ENCODE results near the gene NHSL1. TPM values are rescaled to one million over a fixed set of nuclear protein-coding genes. Genes with fewer than 3 reads are reported as not detected.

NHSL1 gene
- 2.6 and 10.4 TPM in 2 replicates for total RNA-seq (2014; rRNA removed; shearing (Covaris generic))

DNA sequence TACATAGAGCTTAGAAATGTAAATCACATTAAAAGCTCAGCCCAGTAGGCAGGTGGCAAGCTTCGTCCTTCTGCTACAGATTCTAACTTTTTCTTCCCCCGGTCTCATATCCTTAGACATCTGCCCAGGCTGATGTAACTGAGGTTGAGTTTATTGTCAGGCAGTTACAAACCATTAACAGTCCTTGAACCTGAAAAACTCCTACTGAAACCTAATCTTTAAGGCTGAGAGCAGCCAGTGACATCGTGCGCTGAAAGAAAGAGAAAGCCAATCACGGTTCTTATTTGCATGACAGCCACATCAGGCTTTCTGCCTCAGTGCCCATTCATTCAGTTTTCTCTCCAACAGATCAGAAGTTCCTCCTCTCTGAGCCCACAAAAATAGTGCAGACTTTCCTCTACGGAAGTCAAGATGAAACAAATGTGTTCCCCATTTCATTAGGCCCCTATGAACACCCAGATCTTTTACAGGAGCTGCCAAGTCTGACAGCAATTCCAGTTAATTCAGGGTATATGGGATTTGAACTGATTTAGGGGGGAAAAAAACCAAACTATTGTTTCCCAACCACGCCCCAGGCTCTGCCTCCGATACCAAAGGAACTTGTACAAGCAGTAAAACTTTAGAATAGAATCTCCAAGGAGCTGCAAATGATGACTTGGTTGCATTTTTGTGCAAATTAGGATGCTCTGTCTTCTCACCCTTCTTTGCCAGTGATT lies at the start of gene NHSL1:
TSS of gene NHSL1 (minus strand) at position 192 of the 716 bp plus-strand sequence. CDS start 204 bp downstream, outside the sequence.
- no peak for DNase-seq (ENCODE audit: low spot score)

- DNase-seq (ENCODE audit: low spot score), result peak; percentile 83
Measured at GRCh38 chr6:138546733-138547185, 47.5 kb upstream of the NHSL1 start.

DNA sequence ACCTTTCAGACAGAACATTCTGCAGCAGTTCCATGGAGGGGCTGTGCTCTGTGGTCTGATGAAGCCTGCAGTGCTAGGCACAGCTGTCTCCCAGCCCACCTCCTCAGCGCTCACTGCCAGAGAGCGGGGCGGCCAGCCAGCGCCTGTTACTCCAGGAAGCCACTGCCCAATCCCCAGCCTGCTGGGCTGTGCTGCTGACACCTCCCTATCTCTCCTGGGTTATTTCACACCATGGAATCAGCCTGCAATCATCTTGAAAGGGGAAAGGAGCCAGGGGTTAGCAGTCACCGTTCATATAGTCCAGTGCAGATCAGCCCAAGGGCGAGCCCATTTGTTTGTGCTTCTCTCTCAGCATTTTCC lies 46.3 kb upstream of the NHSL1 start:
- DNase-seq (ENCODE audit: low spot score), result peak; percentile 65

DNA sequence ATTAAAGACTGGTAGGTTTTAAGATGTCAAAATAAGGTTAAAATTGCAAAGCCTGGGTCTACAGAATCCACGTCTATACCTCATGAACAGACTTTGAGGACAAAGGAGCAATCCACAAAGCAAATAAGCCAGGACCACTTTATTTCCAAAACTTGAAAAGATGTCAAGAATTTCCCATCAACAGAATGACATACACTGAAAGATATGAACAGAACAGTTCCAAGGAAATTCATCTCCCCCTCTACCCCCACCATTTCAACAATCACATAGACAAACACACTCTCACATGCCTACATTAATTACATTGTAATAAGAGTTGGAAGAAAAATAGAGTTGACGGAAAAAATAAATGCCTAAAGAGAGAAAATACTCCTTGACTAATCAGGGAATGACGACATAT lies 45.2 kb upstream of the NHSL1 start:
- no peak for DNase-seq (ENCODE audit: low spot score)

DNA sequence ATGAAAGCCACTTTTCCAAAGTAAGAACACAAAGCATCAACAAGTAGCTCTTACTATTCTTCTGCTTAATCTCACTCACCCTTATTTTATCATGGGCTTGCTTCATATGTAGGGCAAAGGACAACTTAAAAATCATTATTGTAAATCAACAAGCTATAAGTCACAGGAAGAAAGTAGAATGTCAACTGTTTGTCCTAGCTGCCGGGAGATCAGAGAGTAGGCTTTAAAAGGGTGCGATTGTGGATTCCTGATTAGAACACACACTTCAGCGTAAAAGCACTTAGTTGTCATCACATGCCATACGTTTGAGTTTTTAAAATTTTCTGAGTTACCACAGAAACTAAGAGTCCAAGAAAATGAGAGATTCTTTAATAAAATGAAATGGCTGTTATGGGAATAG lies 44.4 kb upstream of the NHSL1 start:
- no peak for DNase-seq (ENCODE audit: low spot score)

GRCh38 chr6:138541823-138542481 lies 42.7 kb upstream of the NHSL1 start:
- DNase-seq (ENCODE audit: low spot score), result peak; percentile 19

GRCh38 chr6:138540468-138540867 lies 41.2 kb upstream of the NHSL1 start:
- DNase-seq (ENCODE audit: low spot score), result no peak

- DNase-seq (ENCODE audit: low spot score), result no peak
Measured at GRCh38 chr6:138539876-138540275, 40.6 kb upstream of the NHSL1 start.

DNA sequence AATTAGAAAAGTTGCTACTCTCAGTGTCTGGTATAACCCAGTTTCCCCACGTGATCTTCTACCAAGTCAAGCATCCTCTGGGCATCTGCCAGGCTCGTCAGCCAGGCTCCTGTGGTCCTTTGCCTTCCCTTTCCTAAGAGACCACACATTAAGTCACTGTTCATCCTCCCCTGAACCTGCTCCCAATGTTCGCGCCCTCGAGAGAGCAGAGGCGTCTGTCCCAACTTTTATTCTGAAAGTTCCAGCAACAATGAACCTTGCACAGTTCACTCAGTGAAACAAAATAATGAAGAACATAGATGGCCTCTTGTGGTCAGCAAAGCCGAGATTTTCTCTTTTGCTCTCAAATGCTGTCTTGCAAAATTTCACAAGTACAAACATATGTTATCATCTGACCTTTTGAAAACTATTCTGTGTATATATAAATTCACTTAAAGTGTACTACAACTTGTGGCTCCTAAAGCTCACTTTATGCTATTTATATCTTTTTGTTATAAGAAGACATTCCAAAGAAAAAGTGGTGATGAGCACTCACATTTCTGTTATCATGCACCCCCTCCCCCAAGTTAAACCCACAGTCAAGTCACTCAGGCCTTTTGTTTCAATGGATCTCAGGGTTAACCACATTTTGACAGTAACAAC lies 39.2 kb upstream of the NHSL1 start:
- DNase-seq (ENCODE audit: low spot score), result no peak

DNA sequence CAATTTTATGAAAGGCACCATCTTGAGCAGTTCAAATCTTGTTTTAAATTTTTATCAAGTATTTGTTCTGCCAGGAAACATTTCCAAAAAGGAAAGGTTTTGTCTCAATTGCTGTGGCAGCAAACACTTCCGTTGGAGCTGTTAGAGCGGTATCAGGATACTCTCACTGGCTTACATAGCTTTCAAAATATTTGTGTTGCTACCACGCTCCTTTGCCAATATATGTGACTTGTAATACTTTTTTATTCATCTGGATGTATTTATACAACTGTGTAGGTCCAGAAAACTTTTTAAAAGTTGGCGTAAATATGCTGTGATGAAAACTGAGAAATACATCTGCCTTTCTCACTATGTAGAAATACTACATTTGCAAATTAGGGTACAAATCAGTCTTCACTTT lies 37.8 kb upstream of the NHSL1 start:
- DNase-seq (ENCODE audit: low spot score), result no peak

GRCh38 chr6:138535728-138536455 lies 36.6 kb upstream of the NHSL1 start:
- DNase-seq (ENCODE audit: low spot score), result no peak

GRCh38 chr6:138533667-138534066 lies 34.4 kb upstream of the NHSL1 start:
- DNase-seq (ENCODE audit: low spot score), result no peak

DNA sequence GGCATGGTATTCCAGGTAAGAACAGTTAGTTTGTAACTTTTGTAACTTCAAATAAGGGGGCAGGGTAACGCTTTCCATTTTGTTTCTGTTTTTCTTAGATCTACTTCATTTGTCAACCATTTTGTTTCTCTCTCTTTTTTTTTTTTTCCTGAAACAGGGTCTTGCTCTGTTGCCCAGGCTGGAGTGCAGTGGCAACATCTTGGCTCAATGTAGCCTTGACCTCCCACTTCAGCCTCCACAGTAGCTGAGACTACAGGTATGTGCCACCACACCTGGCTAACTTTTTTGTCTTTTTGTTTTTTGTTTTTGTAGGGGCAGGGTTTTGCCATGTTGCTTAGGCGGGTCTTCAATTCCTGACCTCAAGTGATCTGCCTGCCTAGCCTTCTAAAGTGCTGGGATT lies 32.1 kb upstream of the NHSL1 start:
- no peak for DNase-seq (ENCODE audit: low spot score)

- DNase-seq (ENCODE audit: low spot score), result no peak
Measured at GRCh38 chr6:138529478-138529877, 30.2 kb upstream of the NHSL1 start.

DNA sequence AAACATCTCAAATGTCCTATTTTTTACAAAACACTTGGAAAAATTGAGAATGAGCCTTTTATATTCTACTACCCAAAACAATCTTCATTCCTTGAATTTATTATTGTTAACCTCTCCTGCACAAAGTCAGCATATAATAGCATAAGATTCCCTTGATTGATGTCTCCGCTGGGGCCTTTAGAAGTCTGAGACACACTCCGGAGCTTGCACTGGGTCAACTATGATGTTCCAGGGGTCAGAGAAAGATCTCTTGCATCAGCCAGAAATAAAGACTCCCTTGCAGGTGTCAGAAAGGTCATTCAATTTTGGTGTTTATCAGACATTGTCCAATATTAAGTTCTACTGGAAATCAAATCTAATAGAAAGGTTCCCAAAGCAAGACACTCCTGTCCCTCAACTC lies 29.7 kb upstream of the NHSL1 start:
- DNase-seq (ENCODE audit: low spot score), result no peak

- no peak for DNase-seq (ENCODE audit: low spot score)
Measured at GRCh38 chr6:138528137-138528536, 28.8 kb upstream of the NHSL1 start.

- DNase-seq (ENCODE audit: low spot score), result no peak
Measured at GRCh38 chr6:138527411-138528088, 28.3 kb upstream of the NHSL1 start.

GRCh38 chr6:138526822-138527235 lies 27.5 kb upstream of the NHSL1 start:
- no peak for DNase-seq (ENCODE audit: low spot score)

- no peak for DNase-seq (ENCODE audit: low spot score)
Measured at GRCh38 chr6:138525355-138525754, 26.1 kb upstream of the NHSL1 start.

DNA sequence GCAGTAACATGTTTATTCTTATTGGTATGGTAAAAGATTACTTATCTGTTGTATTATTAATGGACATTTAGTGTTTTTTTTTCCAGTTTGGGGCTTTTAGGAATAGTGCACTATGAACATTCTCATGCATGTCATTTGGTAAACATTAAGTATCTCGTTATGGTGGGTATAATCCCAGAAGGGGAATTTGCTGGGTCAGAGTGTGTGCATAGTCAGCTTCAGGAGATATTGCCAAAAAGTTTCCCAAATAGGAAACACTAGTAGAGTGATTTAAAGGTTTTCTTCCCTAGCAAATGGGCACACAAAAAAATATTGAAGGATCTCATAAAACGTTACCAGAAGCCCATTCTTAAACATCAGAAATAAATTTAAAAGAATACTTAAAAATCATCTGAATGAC lies 25.2 kb upstream of the NHSL1 start:
- no peak for DNase-seq (ENCODE audit: low spot score)

DNA sequence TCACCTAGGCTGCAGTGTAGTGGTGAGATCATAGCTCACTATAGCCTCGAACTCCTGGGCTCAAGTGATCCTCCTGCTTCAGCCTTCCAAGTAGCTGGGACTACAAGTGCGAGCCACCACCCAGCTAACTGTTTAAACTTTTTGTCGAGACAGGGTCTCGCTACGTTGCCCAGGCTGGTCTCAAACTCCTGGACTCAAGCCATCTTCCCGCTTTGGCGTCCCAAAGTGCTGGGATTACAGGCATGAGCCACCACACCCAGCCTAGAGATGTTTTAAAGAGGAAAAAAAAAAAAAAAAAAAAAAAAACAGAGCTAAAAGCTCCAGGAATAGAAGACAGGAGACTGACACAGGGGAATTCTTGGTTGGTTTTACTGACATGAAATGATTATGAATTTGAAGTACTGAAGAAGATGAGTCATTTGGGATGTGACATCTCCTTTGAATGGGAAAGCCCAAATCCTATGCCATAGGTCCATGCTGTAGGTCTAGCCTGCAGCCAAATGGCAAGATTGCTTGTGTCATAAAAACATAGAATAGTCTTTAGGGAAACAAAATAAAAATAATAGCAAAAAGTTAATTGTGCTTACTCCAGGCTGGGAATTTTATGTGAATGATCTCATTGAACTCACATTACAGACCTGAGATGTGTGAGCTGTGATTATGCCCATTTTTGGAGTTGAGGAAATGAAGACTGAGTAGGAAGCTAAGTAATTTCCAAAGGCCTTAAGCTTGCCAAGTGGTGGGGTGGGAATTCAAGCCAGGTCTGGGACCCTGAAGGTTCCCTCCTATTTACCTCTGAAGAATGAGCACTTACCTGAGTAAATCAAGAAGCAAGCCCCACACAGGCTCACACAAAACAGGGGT lies 24.3 kb upstream of the NHSL1 start:
- no peak for DNase-seq (ENCODE audit: low spot score)

Measured in A172 (cell line).